GM18858 (cell line): ENCODE data around the gene CCDC30.
"Not testable (repeated sequence)": the region's sequence is repeated elsewhere in the genome, so short reads cannot be mapped to it uniquely, and the experiment has no call there.

Experiments
- ATAC-seq: cut with Tn5 transposase; IDR thresholded peaks from one replicate; pipeline ENCODE4 v1.9.1; 2021; ENCODE audit not compliant: unreplicated experiment

The CCDC30 gene

DNA sequence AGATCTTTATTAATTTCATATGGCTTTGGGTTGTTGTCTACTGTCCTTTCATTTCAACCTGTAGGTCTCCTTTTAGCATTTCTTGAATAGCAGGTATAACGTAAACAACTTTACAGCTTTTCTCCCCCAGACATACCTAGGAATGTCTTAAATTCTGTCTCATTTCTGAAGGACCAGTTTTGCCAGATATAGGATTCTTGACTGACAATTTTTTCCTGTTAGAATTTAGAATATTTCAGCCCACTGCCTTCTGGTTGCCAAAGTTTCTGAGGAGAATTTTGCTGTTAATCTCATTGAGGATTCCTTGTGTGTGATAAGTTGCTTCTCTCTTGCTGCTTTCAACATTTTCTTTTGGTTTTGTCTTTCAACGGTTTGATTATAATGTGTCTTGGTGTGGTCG lies 60.1 kb downstream of the CCDC30 start:
- ATAC-seq: no peak

GRCh38 chr1:42524330-42524729 lies 61.2 kb downstream of the CCDC30 start:
- ATAC-seq: no peak

GRCh38 chr1:42529724-42530181 lies 66.7 kb downstream of the CCDC30 start:
- ATAC-seq: no peak

- no peak for ATAC-seq
These were observed 68.0 kb downstream of the CCDC30 start for GRCh38 chr1:42531043-42531442.

DNA sequence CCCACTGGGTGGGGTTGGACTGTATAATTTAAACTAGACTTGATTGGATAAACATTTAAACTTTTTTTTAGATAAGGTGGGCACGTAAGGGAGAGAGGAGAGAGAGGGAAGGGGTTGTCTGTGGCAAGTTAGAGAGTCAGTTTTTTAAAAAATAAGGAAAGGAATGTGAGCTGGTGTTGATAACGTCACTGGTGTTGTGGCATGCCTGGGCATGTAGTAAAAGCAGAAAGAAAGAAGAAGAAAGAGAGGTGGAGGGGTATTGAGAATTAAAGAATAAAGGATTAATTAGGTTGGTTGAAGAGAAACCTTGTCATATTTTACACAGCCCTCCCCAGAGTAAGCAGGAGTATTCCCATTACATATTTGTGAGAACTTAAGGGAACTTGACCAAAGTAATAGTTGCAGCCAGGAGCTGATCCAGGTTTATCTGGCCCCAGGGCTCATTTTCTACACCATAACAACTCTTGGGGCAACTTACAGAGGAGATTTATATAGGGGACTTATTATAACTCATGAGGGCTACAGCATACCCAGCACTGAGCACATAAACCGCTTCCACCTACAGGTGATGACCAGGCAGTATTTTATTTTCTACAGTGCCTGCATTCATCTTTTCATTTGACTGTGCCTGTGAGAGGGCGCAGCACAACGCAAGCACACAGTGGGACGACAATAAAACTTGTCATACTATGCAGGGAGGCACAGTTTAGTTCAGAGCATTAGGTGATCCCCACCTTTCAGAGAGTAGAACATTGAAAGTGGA lies 70.2 kb downstream of the CCDC30 start:
- ATAC-seq: no peak

GRCh38 chr1:42541104-42541503 lies 78.0 kb downstream of the CCDC30 start:
- no peak for ATAC-seq

GRCh38 chr1:42551180-42551579 lies 88.1 kb downstream of the CCDC30 start:
- ATAC-seq: no peak

- ATAC-seq: no peak
These were observed 88.5 kb downstream of the CCDC30 start for GRCh38 chr1:42551590-42551989.

DNA sequence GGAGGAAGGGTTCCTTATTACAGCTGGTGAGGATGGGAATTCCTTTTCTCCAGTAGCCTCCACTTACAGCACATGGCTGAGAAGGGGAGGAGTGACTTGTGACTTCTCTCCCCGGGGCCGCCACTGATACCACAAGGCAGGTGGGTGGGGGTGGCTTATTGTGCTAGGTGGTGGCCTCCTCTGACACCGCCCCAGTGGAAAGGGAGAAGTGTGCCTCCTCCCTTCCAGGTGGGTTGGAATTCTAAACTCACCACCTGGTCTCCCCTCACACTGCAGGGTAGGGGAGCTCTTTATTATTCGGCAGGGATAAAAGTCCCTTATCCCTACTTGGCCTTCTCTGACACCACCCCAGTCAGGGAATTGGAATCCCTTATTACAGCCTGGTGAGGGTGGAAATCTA lies 89.5 kb downstream of the CCDC30 start:
- no peak for ATAC-seq

- ATAC-seq: no peak
These were observed 94.3 kb downstream of the CCDC30 start for GRCh38 chr1:42557230-42557851.

DNA sequence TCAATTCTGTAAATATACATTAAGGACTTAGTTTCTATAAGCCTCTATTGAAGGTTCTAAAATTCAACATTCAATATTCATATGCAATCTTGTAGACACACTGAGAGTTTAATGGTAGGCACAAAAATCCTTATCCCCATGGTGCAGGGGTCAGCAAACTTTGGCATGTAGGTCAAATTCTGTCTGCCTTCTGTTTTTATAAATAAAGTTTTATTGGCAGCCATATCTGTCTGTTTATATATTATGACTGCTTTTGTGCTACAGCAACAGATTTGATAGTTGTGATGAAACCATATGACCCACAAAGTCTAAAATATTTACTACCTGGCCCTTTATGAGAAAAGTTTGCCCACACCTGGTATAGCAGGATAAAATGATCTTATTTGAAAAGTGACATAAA lies 104.0 kb downstream of the CCDC30 start:
- no peak for ATAC-seq

DNA sequence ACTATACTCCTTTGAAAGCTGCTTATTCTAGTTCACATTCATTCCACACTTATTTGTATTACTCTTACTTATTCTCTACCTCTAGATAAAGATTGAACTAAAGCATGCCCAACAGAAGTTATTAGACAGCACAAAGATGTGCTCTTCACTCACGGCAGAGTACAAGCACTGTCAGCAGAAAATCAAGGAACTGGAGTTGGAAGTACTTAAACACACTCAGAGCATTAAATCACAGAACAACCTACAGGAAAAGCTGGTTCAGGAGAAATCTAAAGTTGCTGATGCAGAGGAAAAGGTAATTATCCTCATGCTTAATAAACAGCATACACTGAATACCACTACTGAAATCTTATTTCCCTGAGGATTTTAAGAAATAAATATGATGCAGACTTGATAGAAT lies 113.8 kb downstream of the CCDC30 start:
- no peak for ATAC-seq

- no peak for ATAC-seq
These were observed 122.9 kb downstream of the CCDC30 start for GRCh38 chr1:42586016-42586415.

DNA sequence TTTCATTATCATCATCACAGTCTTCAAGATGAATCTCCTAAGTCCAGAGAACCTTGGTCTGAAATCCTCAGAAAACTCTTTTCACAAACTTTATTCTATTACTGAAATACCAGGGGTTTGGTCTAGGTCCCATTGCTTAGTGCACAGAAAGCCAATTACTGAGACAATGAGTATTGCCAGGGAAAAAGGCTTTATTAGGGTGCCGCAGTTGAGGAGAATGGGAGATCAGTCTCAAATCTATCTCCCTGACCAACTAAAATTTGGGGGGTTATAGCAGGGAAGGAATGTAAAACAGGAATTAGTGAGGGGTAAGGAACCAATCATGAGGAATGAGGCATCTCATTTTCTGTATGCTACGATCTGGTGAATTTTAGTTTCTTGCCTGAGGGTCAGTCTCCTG lies 124.7 kb downstream of the CCDC30 start:
- no peak for ATAC-seq

DNA sequence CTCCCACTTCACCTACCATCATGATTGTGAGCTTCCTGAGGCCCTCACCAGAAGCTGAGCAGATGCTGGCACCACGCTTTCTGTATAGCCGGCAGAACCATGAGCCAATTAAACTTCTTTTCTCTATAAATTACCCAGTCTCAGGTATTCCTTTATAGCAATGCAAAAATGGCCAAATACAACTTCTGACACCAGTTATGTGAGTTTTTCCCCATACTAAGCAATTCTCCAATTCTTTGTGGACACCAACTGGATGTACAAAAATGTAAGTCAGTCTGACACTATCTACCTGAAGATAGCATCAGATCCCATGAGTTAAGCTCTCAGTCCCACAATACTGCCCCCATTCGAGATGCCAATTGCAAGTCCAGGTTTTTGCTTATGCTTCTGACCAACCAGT lies 129.7 kb downstream of the CCDC30 start:
- ATAC-seq: no peak

- ATAC-seq: no peak
These were observed 130.5 kb downstream of the CCDC30 start for GRCh38 chr1:42593486-42594100.

GRCh38 chr1:42601472-42601871 lies 138.4 kb downstream of the CCDC30 start:
- ATAC-seq: no peak

- no peak for ATAC-seq
These were observed 150.7 kb downstream of the CCDC30 start for GRCh38 chr1:42613803-42614131.

DNA sequence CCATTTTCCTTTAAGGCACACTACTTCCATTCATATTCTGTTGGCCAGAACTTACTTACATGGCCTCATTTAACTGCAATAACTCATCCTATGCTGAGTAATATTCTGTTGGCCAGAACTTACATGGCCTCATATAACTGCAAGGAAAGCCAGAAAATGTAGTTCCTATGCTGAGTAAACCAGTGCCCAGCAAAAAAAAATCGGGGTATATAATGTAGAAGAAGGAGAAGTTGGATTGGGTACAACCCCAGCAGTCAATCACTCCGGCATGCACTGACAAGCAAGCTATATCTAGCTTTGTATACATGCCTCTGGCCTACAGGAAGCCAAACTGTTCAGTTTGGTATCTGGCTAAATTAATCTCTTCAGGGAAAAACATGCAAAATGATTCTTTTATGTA lies 155.8 kb downstream of the CCDC30 start:
- ATAC-seq: no peak

DNA sequence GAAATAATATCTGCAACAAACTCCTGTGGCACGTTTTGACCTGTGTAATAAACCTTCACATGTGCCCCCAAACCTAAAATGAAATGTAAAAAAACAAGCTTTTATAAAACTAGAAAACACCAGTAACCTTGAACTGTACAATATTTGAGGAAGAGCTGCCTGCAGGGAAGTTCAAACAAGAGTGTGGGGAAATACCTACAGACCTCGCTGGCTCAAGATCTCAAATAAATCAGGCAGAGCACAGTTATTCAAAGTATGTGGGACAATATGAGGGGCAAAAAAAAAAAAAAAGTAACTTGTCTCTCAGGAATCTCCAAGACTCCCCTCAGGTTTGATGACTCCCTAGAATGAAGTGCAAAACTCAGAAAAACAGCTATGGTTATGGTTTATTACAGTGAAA lies 157.2 kb downstream of the CCDC30 start:
- no peak for ATAC-seq

DNA sequence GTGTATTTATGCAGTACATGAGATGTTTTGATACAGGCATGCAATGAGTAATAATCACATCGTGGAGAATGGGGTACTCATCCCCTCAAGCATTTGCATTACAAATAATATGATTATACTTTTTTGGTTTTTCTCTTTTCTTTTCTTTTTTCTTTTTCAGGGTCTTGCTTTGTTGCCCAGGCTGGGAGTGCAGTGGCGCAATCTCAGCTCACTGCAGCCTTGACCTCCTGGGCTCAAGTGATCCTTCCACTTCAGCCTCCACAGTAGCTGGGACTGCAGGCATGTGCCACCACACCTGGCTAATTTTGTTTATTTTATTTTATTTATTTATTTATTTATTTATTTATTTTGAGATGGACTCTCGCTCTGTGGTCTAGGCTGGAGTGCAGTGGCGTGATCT lies 158.1 kb downstream of the CCDC30 start:
- ATAC-seq: not testable (repeated sequence)

DNA sequence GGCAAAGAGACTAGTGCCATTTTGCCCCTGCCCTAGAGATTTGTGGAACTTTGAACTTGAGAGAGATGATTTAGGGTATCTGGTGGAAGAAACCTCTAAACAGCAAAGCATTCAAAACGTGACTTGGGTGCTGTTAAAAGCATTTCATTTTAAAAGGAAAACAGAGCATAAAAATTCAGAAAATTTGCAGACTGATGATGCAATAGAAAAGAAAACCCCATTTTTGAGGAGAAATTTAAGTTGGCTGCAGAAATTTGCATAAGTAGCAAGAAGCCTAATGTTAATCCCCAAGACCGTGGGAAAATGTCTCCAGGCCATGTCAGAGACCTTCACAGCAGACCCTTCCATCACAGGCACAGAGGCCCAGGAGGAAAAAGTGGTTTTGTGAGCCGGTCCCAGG lies 164.1 kb downstream of the CCDC30 start:
- ATAC-seq: not testable (repeated sequence)
